Measurements from ENCODE around the gene FDCSP.

The FDCSP gene

GRCh38 chr4:70183940-70184246 is 42.0 kb upstream of the FDCSP start:
- H3K36me3 ChIP-seq (replicated peaks; ENCODE audit: insufficient read depth, low read length), result no peaks in the 10 kb centered on the region
- no peak overlapping the region for H2AFZ ChIP-seq (ENCODE audit: low read length)
- no peak overlapping the region for H3K4me3 ChIP-seq (ENCODE audit: low read length)
- H4K20me1 ChIP-seq (ENCODE audit: insufficient read depth, low read length), result no peaks in the 10 kb centered on the region
- H3K79me2 ChIP-seq (ENCODE audit: low read length), result no peaks in the 10 kb centered on the region
- DNase-seq, result no peak
- H3K9me2 ChIP-seq (replicated peaks; ENCODE audit: insufficient read depth, low read length), result no peaks in the 10 kb centered on the region
- no peaks in the 10 kb centered on the region for H3K27me3 ChIP-seq (replicated peaks; ENCODE audit: insufficient read depth, low read length)
- TF ChIP-seq CTCF (IDR thresholded peaks at IDR 0.05; ENCODE audit: low read length) (no peak), EZH2 (optimal IDR thresholded peaks at IDR 0.05; ENCODE audit: low read depth, low read length) (no peak), EZH2phosphoT487 (IDR thresholded peaks at IDR 0.05; ENCODE audit: low read length) (no peak)
- H3K9me3 ChIP-seq (replicated peaks; ENCODE audit: insufficient read depth, low read length), result no peaks in the 10 kb centered on the region
- no peaks in the 10 kb centered on the region for H3F3A ChIP-seq (ENCODE audit: insufficient read depth, low read length)
- H3K27ac ChIP-seq (ENCODE audit: low read length), result no peak overlapping the region
- no peak overlapping the region for H3K9ac ChIP-seq (ENCODE audit: low read length)
- H3K4me1 ChIP-seq (ENCODE audit: low read length), result no peaks in the 10 kb centered on the region
- H3K4me2 ChIP-seq (ENCODE audit: low read depth, low read length), result no peak overlapping the region

- H3K79me2 ChIP-seq (ENCODE audit: low read length), result no peaks in the 10 kb centered on the region
- no peak overlapping the region for H3K4me3 ChIP-seq (ENCODE audit: low read length)
- H3K27me3 ChIP-seq (replicated peaks; ENCODE audit: insufficient read depth, low read length), result no peaks in the 10 kb centered on the region
- no peaks in the 10 kb centered on the region for H3K4me1 ChIP-seq (ENCODE audit: low read length)
- H2AFZ ChIP-seq (ENCODE audit: low read length), result no peak overlapping the region
- H3K4me2 ChIP-seq (ENCODE audit: low read depth, low read length), result no peak overlapping the region
- no peak overlapping the region for H3K9ac ChIP-seq (ENCODE audit: low read length)
- no peaks in the 10 kb centered on the region for H3K9me3 ChIP-seq (replicated peaks; ENCODE audit: insufficient read depth, low read length)
- H3K36me3 ChIP-seq (replicated peaks; ENCODE audit: insufficient read depth, low read length), result no peaks in the 10 kb centered on the region
- H4K20me1 ChIP-seq (ENCODE audit: insufficient read depth, low read length), result no peaks in the 10 kb centered on the region
- no peaks in the 10 kb centered on the region for H3F3A ChIP-seq (ENCODE audit: insufficient read depth, low read length)
- TF ChIP-seq EZH2 (optimal IDR thresholded peaks at IDR 0.05; ENCODE audit: low read depth, low read length) (no peak), CTCF (IDR thresholded peaks at IDR 0.05; ENCODE audit: low read length) (no peak), EZH2phosphoT487 (IDR thresholded peaks at IDR 0.05; ENCODE audit: low read length) (no peak)
- no peak for DNase-seq
- no peaks in the 10 kb centered on the region for H3K9me2 ChIP-seq (replicated peaks; ENCODE audit: insufficient read depth, low read length)
- H3K27ac ChIP-seq (ENCODE audit: low read length), result no peak overlapping the region
Observed at GRCh38 chr4:70187216-70187615, 38.7 kb upstream of the FDCSP start.

- H3K27ac ChIP-seq (ENCODE audit: low read length), result no peak overlapping the region
- H3K79me2 ChIP-seq (ENCODE audit: low read length), result no peaks in the 10 kb centered on the region
- H2AFZ ChIP-seq (ENCODE audit: low read length), result no peak overlapping the region
- no peaks in the 10 kb centered on the region for H3K9me2 ChIP-seq (replicated peaks; ENCODE audit: insufficient read depth, low read length)
- TF ChIP-seq EZH2 (optimal IDR thresholded peaks at IDR 0.05; ENCODE audit: low read depth, low read length) (no peak), EZH2phosphoT487 (IDR thresholded peaks at IDR 0.05; ENCODE audit: low read length) (no peak), CTCF (IDR thresholded peaks at IDR 0.05; ENCODE audit: low read length) (no peak)
- no peaks in the 10 kb centered on the region for H3K27me3 ChIP-seq (replicated peaks; ENCODE audit: insufficient read depth, low read length)
- no peaks in the 10 kb centered on the region for H4K20me1 ChIP-seq (ENCODE audit: insufficient read depth, low read length)
- DNase-seq, result no peak
- no peak overlapping the region for H3K4me2 ChIP-seq (ENCODE audit: low read depth, low read length)
- H3F3A ChIP-seq (ENCODE audit: insufficient read depth, low read length), result no peaks in the 10 kb centered on the region
- H3K9ac ChIP-seq (ENCODE audit: low read length), result no peak overlapping the region
- no peak overlapping the region for H3K4me3 ChIP-seq (ENCODE audit: low read length)
- no peaks in the 10 kb centered on the region for H3K36me3 ChIP-seq (replicated peaks; ENCODE audit: insufficient read depth, low read length)
- no peaks in the 10 kb centered on the region for H3K9me3 ChIP-seq (replicated peaks; ENCODE audit: insufficient read depth, low read length)
- no peaks in the 10 kb centered on the region for H3K4me1 ChIP-seq (ENCODE audit: low read length)
Observed at GRCh38 chr4:70190579-70190978, 35.3 kb upstream of the FDCSP start.
